RCC 7860 (cell line): ENCODE results near the gene HEXIM1.

Source experiments
- DNase-seq: peaks from one replicate; pipeline ENCODE4 v3.0.0-alpha.2; 2015; ENCODE audit warnings: low spot score
- FAIRE-seq: peaks from 2 replicates; lab custom pipeline; 2012; peaks lifted over from hg19 to GRCh38; lab: Jason Lieb, UNC

HEXIM1 gene

GRCh38 chr17:45168991-45169752 is 20.9 kb downstream of the HEXIM1 start:
- no peak for DNase-seq
- FAIRE-seq, result no peak

DNA sequence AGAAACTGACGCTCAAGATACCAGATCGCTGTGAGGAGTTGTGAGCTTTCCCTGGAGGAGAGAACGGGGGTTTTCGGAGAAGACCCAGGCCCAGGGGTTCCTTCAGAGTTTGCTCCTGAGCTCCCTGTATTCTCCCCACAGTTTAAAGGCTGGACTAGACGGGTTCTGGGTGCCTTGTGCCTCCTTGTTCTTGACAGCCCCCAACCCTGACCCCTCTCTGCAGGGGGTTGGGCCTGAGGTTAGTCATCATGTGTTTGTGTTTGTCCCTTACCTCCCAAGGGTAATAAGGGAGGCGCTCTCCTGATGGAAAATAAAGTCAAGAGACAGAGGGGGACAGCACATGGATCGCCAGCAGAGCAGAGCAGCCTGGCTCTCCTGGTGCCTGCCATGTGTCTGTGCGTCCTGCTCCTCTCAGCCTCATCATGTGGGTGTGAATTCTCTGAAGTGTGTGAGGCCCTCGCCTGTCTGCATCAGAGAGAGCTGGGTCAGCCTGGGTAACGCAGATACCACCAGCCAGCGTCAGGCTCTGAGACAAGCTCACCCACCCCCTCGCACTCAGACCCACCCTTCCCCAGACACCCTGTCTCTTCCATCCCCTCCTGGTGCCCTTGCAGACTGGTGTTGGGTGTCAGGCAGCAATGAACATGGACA is 22.1 kb downstream of the HEXIM1 start:
- DNase-seq, result no peak
- FAIRE-seq, result no peak

- DNase-seq (peak; percentile 55), FAIRE-seq (no peak)
These were observed 22.7 kb downstream of the HEXIM1 start for GRCh38 chr17:45170931-45171337.

DNA sequence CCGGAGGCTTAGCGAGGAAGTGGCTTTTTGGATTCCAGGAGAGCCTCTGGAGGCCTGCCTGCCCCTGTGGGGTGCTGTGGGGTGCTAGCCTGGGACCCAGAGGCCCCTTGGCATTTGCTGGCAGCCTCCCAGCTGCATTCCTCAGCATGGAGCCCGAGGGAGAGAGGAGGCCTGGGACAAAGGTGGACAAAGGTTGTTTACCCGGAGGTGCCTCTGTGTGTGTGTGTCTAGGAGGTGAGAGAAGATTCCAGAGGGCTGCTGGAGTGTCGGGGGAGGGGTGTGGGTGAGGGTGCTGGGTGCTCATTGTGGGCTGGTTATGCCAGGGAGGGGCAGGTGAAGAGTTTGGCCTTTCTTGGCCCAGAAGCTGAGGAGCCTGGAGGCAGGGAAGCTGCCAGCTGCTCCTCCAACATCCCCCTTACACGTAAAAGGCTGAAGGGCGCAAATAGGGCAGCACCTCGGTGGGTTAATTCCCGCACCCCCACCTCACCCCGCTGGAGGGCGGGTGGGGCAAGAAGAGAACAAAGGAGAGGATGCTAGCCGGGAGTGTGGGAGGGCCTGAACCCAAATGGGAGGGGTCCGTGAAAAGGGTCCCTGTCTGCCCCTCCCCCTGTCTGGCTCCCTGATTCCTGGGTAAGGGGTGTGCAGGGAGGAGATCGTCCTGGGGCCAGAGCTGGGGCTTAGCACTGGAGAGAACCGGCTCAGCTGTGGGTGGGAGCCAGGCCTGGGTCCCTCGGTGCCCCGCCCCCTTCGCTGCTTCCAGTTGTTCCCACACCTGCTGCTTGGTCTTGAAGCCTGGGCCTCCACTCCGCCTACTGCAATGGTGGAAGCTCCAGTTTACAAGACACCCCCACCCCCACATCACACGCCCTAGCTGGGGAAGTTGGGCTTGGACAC is 23.3 kb downstream of the HEXIM1 start:
- FAIRE-seq (no peak), DNase-seq (no peak)

DNA sequence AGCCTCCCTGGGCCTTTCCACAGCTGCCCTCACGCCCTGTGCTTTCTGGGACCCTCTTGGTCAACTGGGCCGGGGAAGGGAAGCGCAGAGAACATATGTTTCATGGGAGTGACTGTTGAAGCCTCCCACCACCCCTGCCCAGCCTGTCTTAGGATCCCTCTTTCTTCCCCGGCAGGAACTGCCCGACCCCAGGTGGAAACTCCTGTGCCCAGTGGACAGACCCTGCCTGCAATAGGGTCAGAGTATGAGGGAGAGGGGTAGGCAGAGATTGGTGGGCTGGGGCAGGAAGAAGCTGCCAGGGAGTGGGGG is 23.9 kb downstream of the HEXIM1 start:
- FAIRE-seq (no peak), DNase-seq (no peak)

DNA sequence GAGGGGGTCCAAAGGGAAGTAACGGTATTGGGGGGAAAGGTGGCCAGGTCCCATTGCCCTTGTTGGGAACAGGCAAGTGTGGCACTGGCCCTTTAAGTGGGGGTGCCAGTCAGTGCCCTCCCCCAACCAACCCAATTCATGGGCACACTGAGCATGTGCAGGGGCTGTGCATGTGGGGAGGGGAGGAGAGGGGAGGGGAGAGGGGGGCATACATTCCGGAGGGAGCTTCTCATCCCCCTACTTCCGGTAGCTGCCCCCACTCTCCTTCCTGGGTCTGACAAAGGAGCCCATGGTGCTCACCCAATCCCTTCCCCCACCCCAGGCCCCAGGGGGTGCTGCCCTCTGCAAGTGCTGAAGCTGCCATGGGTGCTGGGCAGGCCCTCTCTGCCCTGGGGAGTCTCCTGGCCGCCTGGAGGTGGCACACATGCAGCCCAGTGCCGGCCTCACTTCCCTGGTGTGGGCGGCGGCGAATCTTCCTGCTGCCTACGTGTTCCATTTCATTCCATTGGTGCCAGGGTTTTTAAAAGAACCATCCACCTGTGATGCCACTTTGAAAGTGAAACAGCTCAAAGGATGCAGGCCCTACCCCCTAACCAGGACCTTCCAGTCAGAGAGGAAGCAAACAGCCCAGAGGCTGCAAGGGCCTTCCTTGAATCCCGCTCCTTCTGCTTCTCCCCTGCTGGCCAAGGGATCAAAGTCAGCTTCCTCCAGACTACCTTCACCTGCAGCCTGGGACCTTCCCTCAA is 24.4 kb downstream of the HEXIM1 start:
- FAIRE-seq (peak; percentile 8), DNase-seq (peak; percentile 85)

GRCh38 chr17:45175759-45176115 is 27.5 kb downstream of the HEXIM1 start:
- DNase-seq (no peak), FAIRE-seq (no peak)

DNA sequence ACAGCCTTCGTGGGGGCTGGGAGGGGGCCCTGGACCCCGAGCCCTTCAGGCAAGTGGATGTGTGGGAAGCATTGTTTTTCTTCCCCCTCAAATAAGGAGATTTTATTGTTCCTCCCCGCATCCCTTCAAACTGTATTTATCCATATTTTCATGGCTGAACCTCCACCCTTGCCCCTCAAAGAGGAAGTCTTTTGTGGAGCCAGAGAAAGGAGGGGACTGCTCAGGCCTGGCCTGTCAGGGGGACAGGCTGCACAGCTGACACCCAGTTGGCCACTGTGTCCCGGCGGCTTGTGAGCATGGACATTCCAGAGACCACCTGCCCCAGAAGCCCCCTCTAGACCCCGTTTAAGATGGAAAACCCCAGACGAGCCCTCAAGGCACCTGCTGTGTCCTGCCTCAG is 29.3 kb downstream of the HEXIM1 start:
- no peak for FAIRE-seq
- no peak for DNase-seq

DNA sequence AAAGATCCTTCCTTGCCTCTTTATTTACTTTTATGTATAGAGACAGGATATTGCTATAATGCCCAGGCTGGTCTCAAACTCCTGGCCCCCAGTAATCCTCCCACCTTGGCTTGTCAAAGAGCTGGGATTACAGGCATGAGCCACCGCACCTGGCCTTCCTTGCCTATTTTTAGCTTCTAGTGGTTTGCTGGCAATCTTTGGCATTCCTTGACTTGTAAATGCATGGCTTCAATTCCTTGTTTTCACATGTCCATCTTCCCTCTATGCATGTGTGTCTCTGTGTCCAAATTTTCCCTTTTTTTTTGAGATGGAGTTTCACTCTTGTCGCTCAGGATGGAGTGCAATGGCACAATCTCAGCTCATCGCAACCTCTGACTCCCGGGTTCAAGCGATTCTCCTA is 35.9 kb downstream of the HEXIM1 start:
- FAIRE-seq, result no peak

DNA sequence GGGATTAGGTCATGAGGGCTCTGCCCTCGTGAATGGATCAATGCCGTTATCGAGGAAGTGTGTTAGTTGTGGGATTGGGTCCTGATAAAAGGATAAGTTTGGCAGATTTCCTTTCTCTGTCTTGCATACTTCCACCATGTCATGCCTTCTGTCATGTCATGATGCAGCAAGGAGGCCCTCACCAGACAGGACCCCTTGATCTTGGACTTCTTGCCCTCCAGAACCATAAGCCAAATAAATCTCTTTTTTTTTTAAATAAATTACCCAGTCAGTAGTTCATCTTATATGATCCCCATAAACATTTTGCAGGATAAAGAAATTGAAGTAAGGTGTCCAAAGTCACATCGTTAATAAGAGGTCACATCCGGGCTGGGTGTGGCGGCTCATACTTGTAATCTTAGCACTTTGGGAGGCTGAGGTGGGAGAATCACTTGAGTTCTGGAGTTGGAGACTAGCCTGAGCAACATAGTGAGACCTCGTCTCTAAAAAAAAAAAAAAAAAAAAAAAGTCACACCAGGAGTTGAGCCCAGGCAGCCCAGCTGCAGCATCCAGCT is 38.6 kb downstream of the HEXIM1 start:
- no peak for FAIRE-seq
- DNase-seq, result no peak

More for the DNA sequence above, 35.9 kb downstream of the HEXIM1 start:
- DNase-seq, result no peak

GRCh38 chr17:45189009-45189408 is 40.7 kb downstream of the HEXIM1 start:
- no peak for FAIRE-seq
- no peak for DNase-seq

DNA sequence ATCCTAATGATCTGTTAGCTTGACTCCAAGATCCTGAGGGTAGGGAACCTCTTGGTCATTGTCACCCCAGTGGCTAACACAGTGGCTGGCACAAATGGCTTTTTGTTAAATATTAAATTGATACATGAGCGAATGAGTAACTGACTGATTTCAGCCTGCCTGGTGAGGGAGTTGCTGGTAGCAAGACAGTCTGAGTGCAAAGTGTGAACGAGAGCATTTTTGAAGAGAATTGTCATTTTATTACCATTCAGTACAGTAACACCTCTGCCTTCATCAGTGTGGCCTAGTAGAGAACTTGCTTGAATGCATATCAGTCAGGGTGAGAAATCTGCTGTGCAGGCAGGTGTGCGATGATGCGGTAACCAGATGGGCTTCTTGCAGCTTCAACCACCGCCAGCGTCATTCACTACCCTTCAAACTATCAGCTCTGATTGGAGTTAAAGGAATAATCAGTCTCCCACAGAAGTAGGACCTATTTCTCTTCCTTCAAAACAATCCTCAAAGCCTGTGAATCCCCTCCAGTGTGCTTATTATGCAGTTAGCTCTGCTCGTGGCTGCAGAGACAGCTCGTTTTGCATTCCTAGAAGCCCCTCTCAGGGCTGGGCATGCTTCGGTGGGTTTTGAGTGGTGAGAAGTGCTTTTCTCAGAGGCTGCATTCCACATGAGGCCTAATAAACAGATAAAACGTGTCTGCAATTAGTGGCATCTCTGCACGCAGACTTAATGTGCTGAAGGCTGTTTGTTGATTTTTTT is 42.4 kb downstream of the HEXIM1 start:
- DNase-seq, result peak; percentile 59
- peak; percentile 89 for FAIRE-seq

DNA sequence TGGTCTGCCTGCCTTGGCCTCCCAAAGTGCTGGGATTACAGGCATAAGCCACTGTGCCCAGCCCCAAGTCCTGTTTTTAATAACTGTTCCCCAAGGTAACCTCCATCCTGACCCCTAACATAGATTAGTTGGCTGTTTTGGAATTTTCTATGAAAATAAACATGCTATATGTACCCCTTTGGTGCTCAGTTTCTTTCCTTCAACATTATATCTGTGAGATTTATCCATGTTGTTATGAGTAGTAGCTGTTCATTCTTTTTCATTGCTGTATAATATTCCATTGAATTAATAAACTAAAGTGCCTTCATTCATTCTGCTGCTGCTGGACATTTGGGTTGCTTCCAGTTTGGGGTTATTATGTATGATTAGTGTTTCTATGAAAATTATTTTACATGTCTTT is 47.1 kb downstream of the HEXIM1 start:
- DNase-seq (no peak), FAIRE-seq (no peak)

DNA sequence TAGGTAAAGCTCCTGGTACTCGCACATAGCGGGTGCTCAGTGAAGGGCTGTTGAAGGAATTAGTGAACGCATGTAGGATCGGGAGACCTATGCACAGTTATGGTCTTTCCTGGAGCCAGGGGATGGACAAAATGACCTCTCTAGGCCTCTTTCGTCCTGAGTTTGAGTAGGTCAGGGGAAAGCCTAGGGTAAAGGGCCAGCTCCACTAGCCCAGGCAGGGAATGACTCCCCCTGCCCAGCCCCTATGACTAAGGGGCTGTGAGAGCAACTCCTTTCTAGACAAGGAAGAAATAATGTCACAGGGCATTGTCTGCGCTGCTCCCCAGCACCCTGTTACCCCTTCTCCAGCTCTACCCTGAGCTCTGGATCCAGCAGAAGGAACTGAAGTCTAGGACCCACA is 48.8 kb downstream of the HEXIM1 start:
- FAIRE-seq, result no peak
- DNase-seq, result no peak

DNA sequence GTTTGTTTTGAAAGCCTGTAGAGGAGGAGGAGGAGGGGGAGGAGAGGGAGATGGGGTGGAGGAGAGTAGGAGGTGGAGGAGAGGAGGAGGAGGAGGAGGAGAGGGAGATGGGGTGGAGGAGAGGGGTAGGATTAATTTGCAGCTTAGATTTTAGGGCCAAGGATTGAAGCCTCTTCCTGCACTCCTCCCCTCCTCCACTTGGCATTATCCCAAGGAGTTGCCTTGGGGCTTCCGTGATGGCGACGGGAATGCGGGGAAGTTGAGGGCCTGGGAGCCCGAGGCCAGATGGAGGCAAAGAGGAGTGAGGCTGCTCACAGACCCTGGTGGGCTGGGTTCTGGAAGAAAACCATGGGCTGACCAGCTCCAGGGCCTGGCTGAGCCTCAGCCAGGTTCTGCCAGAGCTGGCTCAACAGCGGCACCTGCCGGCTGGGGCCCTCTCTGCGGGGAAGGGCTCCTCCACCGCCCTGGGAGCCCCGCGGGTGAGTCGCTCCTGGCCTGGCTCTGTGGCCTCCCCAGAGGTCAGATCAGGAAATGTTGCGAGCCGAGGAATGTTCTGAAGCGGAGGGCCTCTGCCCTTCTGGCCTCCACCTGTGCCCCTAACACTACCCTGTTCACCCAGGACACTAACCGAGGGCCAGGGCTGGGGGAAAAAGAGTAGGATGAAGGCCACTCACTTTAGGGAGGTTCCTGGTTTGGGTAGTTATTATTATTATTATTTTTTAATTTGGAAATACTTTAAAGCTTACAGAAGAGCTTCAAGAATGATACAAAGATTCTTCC is 49.5 kb downstream of the HEXIM1 start:
- FAIRE-seq (no peak), DNase-seq (peak; percentile 83)

DNA sequence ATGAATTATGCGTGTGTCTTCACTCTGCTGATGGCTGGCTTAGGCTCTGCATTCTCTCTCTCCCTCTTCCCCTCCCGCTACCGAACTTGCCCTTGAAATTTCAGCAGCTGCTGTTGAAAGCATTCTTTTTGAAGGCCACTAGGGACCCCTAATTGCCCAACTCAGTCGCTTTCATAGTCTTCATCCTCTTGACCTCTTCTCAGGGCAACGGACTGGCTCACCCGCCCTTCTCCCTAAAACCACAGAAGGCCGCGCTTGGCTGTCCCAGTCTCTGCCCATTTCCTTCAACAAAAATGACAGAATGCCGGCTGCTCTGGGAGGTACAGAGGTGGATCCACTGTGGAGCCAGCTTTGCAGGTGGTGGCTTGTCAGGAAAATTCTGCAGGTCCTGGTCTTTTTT is 52.4 kb downstream of the HEXIM1 start:
- no peak for FAIRE-seq

DNA sequence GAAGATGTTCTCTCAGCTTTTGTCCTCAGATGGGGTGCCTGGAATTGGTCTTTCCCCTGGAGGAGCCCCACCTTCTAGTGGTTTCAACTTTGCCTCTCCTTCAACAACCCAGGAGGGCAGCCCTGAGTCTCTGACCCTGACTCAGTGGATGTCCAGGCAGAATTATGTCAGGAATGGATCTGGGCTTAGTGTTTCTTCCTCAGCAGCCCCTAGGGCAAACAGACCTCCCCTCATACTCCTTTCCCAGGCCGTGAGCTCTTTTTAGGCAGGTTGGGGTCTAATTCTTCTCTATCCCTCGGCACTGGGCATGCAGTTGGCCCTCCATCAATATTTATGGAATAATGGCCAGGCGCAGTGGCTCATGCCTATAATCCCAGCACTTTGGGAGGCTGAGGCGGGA is 53.2 kb downstream of the HEXIM1 start:
- FAIRE-seq, result no peak

More for the DNA sequence above, 52.4 kb downstream of the HEXIM1 start:
- DNase-seq, result no peak

More for the DNA sequence above, 53.2 kb downstream of the HEXIM1 start:
- no peak for DNase-seq
